Measurements from ENCODE around the gene MIPOL1.

MIPOL1 gene

DNA sequence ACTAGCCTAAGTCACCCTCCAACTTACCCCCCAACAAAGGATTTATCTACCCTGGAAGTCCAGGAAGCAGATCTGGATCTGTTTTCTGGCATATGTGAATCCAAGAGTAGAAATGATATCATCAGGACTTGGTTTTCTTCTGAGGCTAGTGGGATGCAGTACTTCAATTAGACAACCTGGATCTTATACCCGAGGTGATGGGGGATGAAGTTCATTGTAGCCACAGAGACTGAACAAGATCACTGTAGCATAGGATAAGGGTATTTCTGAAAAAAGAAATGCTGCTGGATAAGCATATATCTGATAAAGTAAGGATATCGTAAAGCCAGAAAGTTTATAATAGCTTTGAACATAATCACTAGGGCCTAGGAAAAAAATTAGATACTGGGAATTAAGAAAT is 222.9 kb downstream of the MIPOL1 start:
- no peaks in the 10 kb centered on the region for H3K9me2 ChIP-seq (replicated peaks; ENCODE audit: insufficient read depth, low read length)
- no peak overlapping the region for H3K4me3 ChIP-seq (ENCODE audit: insufficient read depth, low read length, poor library complexity, severe bottlenecking)

DNA sequence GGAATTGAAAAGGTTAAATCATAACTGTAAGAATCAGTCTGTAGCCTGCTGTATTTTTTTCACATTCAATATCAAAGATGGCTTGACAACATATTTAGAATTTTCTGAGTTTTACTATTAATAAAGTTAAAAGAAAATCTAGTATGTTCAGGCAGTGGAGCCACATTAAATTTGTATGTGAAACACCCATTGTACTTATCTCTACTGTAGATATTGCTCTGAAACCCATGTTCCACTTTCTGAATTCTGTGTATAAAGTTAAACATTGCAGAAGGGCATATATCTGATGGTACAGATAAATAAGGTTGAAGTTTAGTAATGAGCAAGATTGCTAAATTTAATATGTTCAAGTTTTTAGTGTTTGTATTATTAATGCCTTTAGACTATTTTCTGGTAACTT is 224.6 kb downstream of the MIPOL1 start:
- H3K9ac ChIP-seq (ENCODE audit: low read length) = no peak overlapping the region
- H2AFZ ChIP-seq (ENCODE audit: low read depth, low read length, severe bottlenecking) = no peak overlapping the region
- no peak overlapping the region for H3K4me3 ChIP-seq (ENCODE audit: insufficient read depth, low read length, poor library complexity, severe bottlenecking)

More for the DNA sequence above, 222.9 kb downstream of the MIPOL1 start:
- no peaks in the 10 kb centered on the region for H4K20me1 ChIP-seq (ENCODE audit: low read depth, low read length)
- no peaks in the 10 kb centered on the region for H3F3A ChIP-seq (ENCODE audit: insufficient read depth)
- TF ChIP-seq, protein P1, sequence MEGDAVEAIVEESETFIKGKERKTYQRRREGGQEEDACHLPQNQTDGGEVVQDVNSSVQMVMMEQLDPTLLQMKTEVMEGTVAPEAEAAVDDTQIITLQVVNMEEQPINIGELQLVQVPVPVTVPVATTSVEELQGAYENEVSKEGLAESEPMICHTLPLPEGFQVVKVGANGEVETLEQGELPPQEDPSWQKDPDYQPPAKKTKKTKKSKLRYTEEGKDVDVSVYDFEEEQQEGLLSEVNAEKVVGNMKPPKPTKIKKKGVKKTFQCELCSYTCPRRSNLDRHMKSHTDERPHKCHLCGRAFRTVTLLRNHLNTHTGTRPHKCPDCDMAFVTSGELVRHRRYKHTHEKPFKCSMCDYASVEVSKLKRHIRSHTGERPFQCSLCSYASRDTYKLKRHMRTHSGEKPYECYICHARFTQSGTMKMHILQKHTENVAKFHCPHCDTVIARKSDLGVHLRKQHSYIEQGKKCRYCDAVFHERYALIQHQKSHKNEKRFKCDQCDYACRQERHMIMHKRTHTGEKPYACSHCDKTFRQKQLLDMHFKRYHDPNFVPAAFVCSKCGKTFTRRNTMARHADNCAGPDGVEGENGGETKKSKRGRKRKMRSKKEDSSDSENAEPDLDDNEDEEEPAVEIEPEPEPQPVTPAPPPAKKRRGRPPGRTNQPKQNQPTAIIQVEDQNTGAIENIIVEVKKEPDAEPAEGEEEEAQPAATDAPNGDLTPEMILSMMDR (IDR thresholded peaks at IDR 0.05; ENCODE audit: insufficient read depth, low read length, poor library complexity, severe bottlenecking) = no peak
- no peak for TF ChIP-seq EZH2phosphoT487 (conservative IDR thresholded peaks at IDR 0.05; ENCODE audit: low read length)
- no peak overlapping the region for H3K27ac ChIP-seq (ENCODE audit: low read depth, low read length)
- no peak overlapping the region for H3K9ac ChIP-seq (ENCODE audit: low read length)
- no peaks in the 10 kb centered on the region for H3K27me3 ChIP-seq (ENCODE audit: low read length)
- no peaks in the 10 kb centered on the region for H3K36me3 ChIP-seq (ENCODE audit: low read length)
- no peaks in the 10 kb centered on the region for H3K9me3 ChIP-seq (ENCODE audit: insufficient read depth, low read length)
- no peaks in the 10 kb centered on the region for H3K79me2 ChIP-seq (ENCODE audit: insufficient read depth, low read length)
- H2AFZ ChIP-seq (ENCODE audit: low read depth, low read length, severe bottlenecking) = no peak overlapping the region
- no peak overlapping the region for H3K4me2 ChIP-seq (ENCODE audit: low read depth, low read length, poor library complexity, severe bottlenecking)

DNA sequence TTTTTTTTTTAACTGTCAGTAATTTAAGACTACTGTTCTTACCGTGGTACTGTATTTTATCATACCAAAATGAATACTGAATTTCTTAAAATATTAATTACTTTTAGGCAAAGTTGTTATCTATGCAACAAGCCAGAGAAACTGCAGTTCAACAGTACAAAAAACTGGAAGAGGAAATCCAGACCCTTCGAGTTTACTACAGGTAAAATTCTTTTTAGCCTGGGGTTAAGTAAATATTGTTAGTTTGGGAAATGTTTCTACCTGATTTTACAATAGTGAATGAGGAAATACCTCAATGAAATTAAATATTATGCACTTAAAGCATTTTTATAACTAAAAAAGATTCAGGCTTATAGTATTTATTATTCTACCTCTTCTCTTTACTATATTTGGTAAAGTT is 225.0 kb downstream of the MIPOL1 start:
- Histone ChIP-seq H3K9me3 (ENCODE audit: insufficient read depth, low read length) (no peaks in the 10 kb centered on the region), H3K4me2 (ENCODE audit: low read depth, low read length, poor library complexity, severe bottlenecking) (no peak overlapping the region), H3K27me3 (ENCODE audit: low read length) (no peaks in the 10 kb centered on the region), H3K27ac (ENCODE audit: low read depth, low read length) (no peak overlapping the region), H3K4me3 (ENCODE audit: insufficient read depth, low read length, poor library complexity, severe bottlenecking) (no peak overlapping the region), H3K79me2 (ENCODE audit: insufficient read depth, low read length) (no peaks in the 10 kb centered on the region), H3F3A (ENCODE audit: insufficient read depth) (no peaks in the 10 kb centered on the region), H4K20me1 (ENCODE audit: low read depth, low read length) (no peaks in the 10 kb centered on the region), H3K9ac (ENCODE audit: low read length) (no peak overlapping the region), H2AFZ (ENCODE audit: low read depth, low read length, severe bottlenecking) (no peak overlapping the region), H3K36me3 (ENCODE audit: low read length) (no peaks in the 10 kb centered on the region), H3K9me2 (replicated peaks; ENCODE audit: insufficient read depth, low read length) (no peaks in the 10 kb centered on the region)
- TF ChIP-seq, protein P1 (IDR thresholded peaks at IDR 0.05; ENCODE audit: insufficient read depth, low read length, poor library complexity, severe bottlenecking) = no peak
- no peak for TF ChIP-seq EZH2phosphoT487 (conservative IDR thresholded peaks at IDR 0.05; ENCODE audit: low read length)

More for the DNA sequence above, 224.6 kb downstream of the MIPOL1 start:
- no peak overlapping the region for H3K4me2 ChIP-seq (ENCODE audit: low read depth, low read length, poor library complexity, severe bottlenecking)
- H3K27ac ChIP-seq (ENCODE audit: low read depth, low read length) = no peak overlapping the region
- no peaks in the 10 kb centered on the region for H3K9me3 ChIP-seq (ENCODE audit: insufficient read depth, low read length)
- no peaks in the 10 kb centered on the region for H3K9me2 ChIP-seq (replicated peaks; ENCODE audit: insufficient read depth, low read length)
- no peaks in the 10 kb centered on the region for H3F3A ChIP-seq (ENCODE audit: insufficient read depth)
- no peaks in the 10 kb centered on the region for H4K20me1 ChIP-seq (ENCODE audit: low read depth, low read length)
- H3K36me3 ChIP-seq (ENCODE audit: low read length) = no peaks in the 10 kb centered on the region
- TF ChIP-seq, protein P1 (IDR thresholded peaks at IDR 0.05; ENCODE audit: insufficient read depth, low read length, poor library complexity, severe bottlenecking) = no peak
- TF ChIP-seq EZH2phosphoT487 (conservative IDR thresholded peaks at IDR 0.05; ENCODE audit: low read length) = no peak
- H3K27me3 ChIP-seq (ENCODE audit: low read length) = no peaks in the 10 kb centered on the region
- H3K79me2 ChIP-seq (ENCODE audit: insufficient read depth, low read length) = no peaks in the 10 kb centered on the region

All from SU-DHL-6 (cell line).